RWPE2 (cell line): ENCODE measurements around the gene HSPB3.

Source experiments
- ATAC-seq: fragments of 200-7000 bp; cut with Tn5 transposase; 3 replicates; pipeline ENCODE4 v1.9.1; 2021; ENCODE audit warnings: low read depth
- DNase-seq: peaks from one replicate; pipeline ENCODE4 v3.0.0-alpha.2; 2020; ENCODE audit warnings: low spot score
- H3K27ac ChIP-seq: fragments of 450-650 bp; 2 replicates; pipeline ENCODE4 v1.5.1; 2017; ENCODE audit warnings: mild to moderate bottlenecking; ENCODE audit not compliant: poor library complexity, severe bottlenecking
- H3K27me3 ChIP-seq: fragments of 250-450 bp; sonication (Bioruptor Pico); 2 replicates; pipeline ENCODE4 v1.5.1; 2021; ENCODE audit warnings: mild to moderate bottlenecking, moderate library complexity; ENCODE audit not compliant: insufficient read depth, poor library complexity, severe bottlenecking
- H3K36me3 ChIP-seq: fragments of 250-450 bp; sonication (Bioruptor Pico); 2 replicates; pipeline ENCODE4 v1.5.1; 2020; ENCODE audit warnings: low read depth, mild to moderate bottlenecking, moderate library complexity
- H3K4me1 ChIP-seq: fragments of 250-450 bp; sonication (Bioruptor Pico); 2 replicates; pipeline ENCODE4 v1.5.1; 2021; ENCODE audit warnings: mild to moderate bottlenecking, moderate library complexity; ENCODE audit not compliant: insufficient read depth, poor library complexity, severe bottlenecking
- H3K4me3 ChIP-seq: fragments of 250-450 bp; sonication (Bioruptor Pico); 2 replicates; pipeline ENCODE4 v1.5.1; 2021; ENCODE audit warnings: mild to moderate bottlenecking, moderate library complexity; ENCODE audit not compliant: severe bottlenecking
- H3K9me3 ChIP-seq: fragments of 250-450 bp; sonication (Bioruptor Pico); 2 replicates; pipeline ENCODE4 v1.5.1; 2021; ENCODE audit warnings: mild to moderate bottlenecking, moderate library complexity; ENCODE audit not compliant: severe bottlenecking
- TF ChIP-seq, protein P1 (sequence below): fragments of 450-650 bp; IDR thresholded peaks from one replicate; pipeline ENCODE4 v1.5.1; 2017; ENCODE audit warnings: mild to moderate bottlenecking, moderate library complexity; ENCODE audit not compliant: poor library complexity, severe bottlenecking

HSPB3 gene

GRCh38 chr5:54455413-54456157, at the start of gene HSPB3:
HSPB3 (plus strand) TSS chr5:54455699; CDS start chr5:54455790, 91 bp downstream.
- Histone ChIP-seq H3K9me3 (no peaks in the 10 kb centered on the region), H3K27me3 (no peaks in the 10 kb centered on the region), H3K27ac (no peak within 1 kb of the TSS), H3K4me1 (no peaks in the 10 kb centered on the region), H3K36me3 (no peaks in the 10 kb centered on the region), H3K4me3 (no peak within 1 kb of the TSS)
- TF ChIP-seq, protein P1, sequence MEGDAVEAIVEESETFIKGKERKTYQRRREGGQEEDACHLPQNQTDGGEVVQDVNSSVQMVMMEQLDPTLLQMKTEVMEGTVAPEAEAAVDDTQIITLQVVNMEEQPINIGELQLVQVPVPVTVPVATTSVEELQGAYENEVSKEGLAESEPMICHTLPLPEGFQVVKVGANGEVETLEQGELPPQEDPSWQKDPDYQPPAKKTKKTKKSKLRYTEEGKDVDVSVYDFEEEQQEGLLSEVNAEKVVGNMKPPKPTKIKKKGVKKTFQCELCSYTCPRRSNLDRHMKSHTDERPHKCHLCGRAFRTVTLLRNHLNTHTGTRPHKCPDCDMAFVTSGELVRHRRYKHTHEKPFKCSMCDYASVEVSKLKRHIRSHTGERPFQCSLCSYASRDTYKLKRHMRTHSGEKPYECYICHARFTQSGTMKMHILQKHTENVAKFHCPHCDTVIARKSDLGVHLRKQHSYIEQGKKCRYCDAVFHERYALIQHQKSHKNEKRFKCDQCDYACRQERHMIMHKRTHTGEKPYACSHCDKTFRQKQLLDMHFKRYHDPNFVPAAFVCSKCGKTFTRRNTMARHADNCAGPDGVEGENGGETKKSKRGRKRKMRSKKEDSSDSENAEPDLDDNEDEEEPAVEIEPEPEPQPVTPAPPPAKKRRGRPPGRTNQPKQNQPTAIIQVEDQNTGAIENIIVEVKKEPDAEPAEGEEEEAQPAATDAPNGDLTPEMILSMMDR, result no peak
- DNase-seq (no peak), ATAC-seq (no peak)

DNA sequence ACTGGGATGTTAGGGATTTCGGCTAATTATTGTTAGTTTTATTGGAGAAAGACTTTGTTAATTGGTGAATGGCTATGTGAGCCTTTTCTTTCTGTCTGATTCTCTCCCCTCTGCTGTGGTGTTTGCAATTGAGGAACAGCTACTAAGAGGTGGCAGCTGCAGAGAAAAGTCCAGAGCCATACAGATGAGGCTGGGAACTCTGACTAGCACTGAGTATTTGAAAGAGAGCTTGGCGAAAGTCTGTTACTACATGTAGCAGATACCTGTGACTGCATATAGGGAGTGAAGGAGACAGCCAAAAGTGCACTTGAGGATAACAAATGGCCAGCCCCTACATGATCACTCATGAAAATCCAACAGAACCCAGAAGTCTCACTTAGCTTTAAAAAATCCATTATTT, 44.3 kb upstream of the HSPB3 start:
- Histone ChIP-seq H3K27me3 (no peaks in the 10 kb centered on the region), H3K9me3 (no peaks in the 10 kb centered on the region), H3K4me1 (peaks cover 15% of the 10 kb centered on the region), H3K27ac (no peak overlapping the region), H3K36me3 (no peaks in the 10 kb centered on the region), H3K4me3 (no peak overlapping the region)
- DNase-seq (no peak), ATAC-seq (no peak)
- TF ChIP-seq, protein P1, result no peak

DNA sequence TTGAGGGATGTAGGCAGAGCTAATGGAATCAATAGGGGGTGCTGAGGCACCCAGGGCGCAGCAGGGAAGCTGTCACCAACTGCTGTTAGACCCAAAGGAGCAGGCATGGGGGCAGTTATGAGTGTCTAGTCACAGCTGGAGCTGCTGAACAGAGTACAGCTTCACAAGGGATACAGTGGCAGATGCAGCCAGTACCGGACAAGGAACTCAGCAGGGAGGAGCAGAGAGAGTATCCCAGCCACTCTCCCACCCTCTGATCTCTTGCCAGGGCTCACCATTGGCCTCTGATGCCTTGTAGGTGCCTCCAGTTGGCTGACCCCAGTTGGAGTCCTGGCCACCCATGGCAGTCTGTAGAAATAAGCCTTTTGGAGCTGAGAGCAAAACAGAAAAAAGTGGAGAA, 42.6 kb upstream of the HSPB3 start:
- H3K27me3 ChIP-seq, result no peaks in the 10 kb centered on the region
- H3K4me1 ChIP-seq, result peaks cover 21% of the 10 kb centered on the region
- no peak overlapping the region for H3K27ac ChIP-seq
- no peak overlapping the region for H3K4me3 ChIP-seq
- no peak for DNase-seq
- no peak for ATAC-seq
- no peaks in the 10 kb centered on the region for H3K36me3 ChIP-seq
- H3K9me3 ChIP-seq, result no peaks in the 10 kb centered on the region
- TF ChIP-seq, protein P1, result no peak

DNA sequence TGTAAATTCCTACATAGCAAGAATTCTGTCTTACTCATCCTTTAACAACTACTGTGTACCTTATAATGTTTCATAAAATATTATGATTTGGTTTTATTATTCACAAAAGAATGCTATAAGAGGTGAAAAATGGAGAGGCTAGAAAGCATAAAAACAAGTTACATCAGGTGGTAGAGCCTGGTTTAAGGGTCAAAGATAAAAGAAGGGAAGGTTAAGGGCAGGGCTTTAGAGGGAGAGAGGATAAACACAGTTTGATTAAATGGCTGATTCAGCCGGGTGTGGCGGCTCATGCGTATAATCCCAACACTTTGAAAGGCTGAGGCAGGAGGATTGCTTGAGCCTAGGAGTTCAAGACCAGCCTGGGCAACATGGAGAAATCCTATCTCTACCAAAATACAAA, 40.4 kb upstream of the HSPB3 start:
- TF ChIP-seq, protein P1, result no peak
- H3K4me3 ChIP-seq, result no peak overlapping the region
- H3K27me3 ChIP-seq, result no peaks in the 10 kb centered on the region

DNA sequence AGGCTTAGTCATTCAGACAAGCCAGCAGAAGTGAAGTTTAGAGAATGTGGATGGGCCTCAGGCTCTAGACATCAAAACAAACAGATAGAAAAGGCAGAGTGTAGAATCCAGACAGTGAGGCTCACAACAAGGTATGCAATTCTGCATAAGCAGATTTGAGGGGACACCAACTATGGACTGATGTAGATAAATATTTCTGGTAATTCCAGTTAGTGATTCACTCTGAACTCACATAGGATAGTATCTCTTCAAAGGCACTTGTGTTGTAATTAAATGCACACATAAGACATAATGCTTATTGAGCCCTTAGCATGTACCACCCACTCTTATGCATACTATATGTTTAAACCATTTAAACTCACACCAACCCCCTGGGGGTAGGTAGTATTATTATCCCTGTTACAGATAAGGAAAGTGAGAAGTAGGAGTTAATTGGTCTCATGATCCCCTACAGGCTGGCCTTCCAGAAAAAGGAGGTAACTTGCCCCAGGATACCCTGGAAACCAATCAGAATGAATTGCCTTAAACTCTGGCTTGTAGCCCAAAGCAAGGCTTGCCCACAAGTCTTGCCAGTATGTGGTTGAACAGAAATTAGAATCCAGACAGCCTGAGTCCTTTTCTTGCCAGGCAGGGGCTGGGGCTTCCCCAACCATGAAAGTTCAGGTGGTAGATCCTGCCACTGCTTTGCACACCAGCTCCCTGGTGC, 39.5 kb upstream of the HSPB3 start:
- Histone ChIP-seq H3K4me1 (peaks cover 21% of the 10 kb centered on the region), H3K9me3 (no peaks in the 10 kb centered on the region), H3K27me3 (no peaks in the 10 kb centered on the region), H3K27ac (peak overlapping the region; percentile 37), H3K4me3 (no peak overlapping the region), H3K36me3 (no peaks in the 10 kb centered on the region)
- ATAC-seq, result peak; percentile 88
- no peak for DNase-seq
- TF ChIP-seq, protein P1, result no peak

More for the DNA sequence above, 40.4 kb upstream of the HSPB3 start:
- ATAC-seq (no peak), DNase-seq (no peak)
- H3K4me1 ChIP-seq, result peaks cover 21% of the 10 kb centered on the region
- no peaks in the 10 kb centered on the region for H3K36me3 ChIP-seq
- H3K9me3 ChIP-seq, result no peaks in the 10 kb centered on the region
- peak overlapping the region; percentile 37 for H3K27ac ChIP-seq
